ENCODE results near the gene ERG. TPM values are rescaled to one million over a fixed set of nuclear protein-coding genes. Genes with fewer than 3 reads are reported as not detected.

Gene ERG
- polyA plus RNA-seq, 1 of the 3 experiments (the other 2 are of a cell fraction) = not detected

DNA sequence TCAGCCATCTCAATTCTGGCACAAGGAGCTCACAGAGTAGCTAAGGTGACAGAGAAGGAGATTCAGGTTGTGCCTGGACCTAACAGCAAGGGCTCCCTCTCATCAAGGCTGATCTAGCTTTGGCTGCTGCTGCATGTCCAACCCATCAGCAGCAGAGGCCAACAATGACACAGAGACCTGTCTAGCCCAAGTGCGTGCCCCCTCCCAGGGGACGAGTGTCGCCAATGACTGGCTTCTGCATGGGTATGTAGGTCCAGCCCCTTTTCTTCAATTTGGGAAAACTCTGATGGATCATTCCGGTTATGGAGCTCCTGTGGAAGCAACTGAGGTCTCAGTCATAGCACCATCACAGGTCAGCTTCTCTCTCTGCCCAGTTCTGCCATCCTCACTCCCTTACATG is 158.1 kb downstream of the ERG start (continued):
- TF ChIP-seq, protein P1, sequence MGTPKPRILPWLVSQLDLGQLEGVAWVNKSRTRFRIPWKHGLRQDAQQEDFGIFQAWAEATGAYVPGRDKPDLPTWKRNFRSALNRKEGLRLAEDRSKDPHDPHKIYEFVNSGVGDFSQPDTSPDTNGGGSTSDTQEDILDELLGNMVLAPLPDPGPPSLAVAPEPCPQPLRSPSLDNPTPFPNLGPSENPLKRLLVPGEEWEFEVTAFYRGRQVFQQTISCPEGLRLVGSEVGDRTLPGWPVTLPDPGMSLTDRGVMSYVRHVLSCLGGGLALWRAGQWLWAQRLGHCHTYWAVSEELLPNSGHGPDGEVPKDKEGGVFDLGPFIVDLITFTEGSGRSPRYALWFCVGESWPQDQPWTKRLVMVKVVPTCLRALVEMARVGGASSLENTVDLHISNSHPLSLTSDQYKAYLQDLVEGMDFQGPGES (IDR thresholded peaks at IDR 0.05; ENCODE audit: low read depth, low read length) = no peak
- TF ChIP-seq TAF1 (IDR thresholded peaks at IDR 0.05; ENCODE audit: borderline replicate concordance, low read depth, low read length) (no peak), MEF2A (IDR thresholded peaks at IDR 0.05; ENCODE audit: borderline replicate concordance, low read depth) (no peak), YY1 (IDR thresholded peaks at IDR 0.05; ENCODE audit: low read depth) (no peak), SMC3 (IDR thresholded peaks at IDR 0.05; ENCODE audit: low read depth, low read length) (no peak)

DNA sequence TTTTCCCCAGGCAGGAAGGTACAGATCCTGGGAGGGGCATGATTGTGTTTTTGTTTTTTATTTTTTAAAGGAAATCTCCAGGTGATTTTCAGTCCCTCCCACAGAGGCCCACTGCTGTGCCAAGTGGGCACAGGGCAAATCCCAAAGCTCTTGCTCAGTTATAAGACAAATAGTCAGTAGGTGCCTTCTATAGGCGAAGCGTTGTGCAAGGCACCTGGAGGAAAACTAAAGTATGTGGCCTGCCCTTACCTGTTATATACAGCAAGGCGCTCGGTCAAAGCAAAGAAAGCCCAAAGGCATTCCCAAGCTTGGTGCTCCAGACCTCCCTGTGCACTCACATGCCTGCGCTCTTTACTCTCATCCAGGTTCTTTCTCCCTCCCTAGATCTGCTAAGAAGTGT is 160.5 kb downstream of the ERG start:
- H3K4me3 ChIP-seq (ENCODE audit: low read depth in 2 of 2, low read length in 1 of 2) = no peak overlapping the region
- no peak overlapping the region for H3K27ac ChIP-seq (ENCODE audit: low read depth in 2 of 2, low read length in 1 of 2)
- TF ChIP-seq, protein P1 (IDR thresholded peaks at IDR 0.05; ENCODE audit: low read depth, low read length) = no peak
- TF ChIP-seq RCOR1 (IDR thresholded peaks at IDR 0.05; ENCODE audit: low read length) (no peak), RXRA (IDR thresholded peaks at IDR 0.05; ENCODE audit: borderline replicate concordance, low read depth) (no peak), YY1 (IDR thresholded peaks at IDR 0.05; ENCODE audit: low read depth) (no peak), GABPA (IDR thresholded peaks at IDR 0.05; ENCODE audit: low read depth) (no peak), TEAD4 (IDR thresholded peaks at IDR 0.05; ENCODE audit: borderline replicate concordance, insufficient read depth) (no peak), SIN3A (IDR thresholded peaks at IDR 0.05; ENCODE audit: borderline replicate concordance, low read depth, low read length) (no peak), EP300 (IDR thresholded peaks at IDR 0.05; ENCODE audit: borderline replicate concordance in 1 of 2, low read depth in 1 of 2, low read length in 1 of 2) (no peak)
- TF ChIP-seq, protein P2, sequence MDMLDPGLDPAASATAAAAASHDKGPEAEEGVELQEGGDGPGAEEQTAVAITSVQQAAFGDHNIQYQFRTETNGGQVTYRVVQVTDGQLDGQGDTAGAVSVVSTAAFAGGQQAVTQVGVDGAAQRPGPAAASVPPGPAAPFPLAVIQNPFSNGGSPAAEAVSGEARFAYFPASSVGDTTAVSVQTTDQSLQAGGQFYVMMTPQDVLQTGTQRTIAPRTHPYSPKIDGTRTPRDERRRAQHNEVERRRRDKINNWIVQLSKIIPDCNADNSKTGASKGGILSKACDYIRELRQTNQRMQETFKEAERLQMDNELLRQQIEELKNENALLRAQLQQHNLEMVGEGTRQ (IDR thresholded peaks at IDR 0.05; ENCODE audit: borderline replicate concordance, low read depth, low read length) = no peak
- H3K4me1 ChIP-seq (ENCODE audit: control insufficient read depth in 1 of 2, insufficient read depth in 2 of 2, low read depth in 1 of 2, low read length in 1 of 2) = no peaks in the 10 kb centered on the region; a peak in 1 of 4 replicates
- POLR2A ChIA-PET = no interaction called here
- no peak overlapping the region for H2AFZ ChIP-seq (ENCODE audit: low read depth)
- no peaks in the 10 kb centered on the region for H3K79me2 ChIP-seq (ENCODE audit: insufficient read depth)
- H3K36me3 ChIP-seq (replicated peaks in 1 of 2; ENCODE audit: control insufficient read depth in 1 of 2, insufficient read depth in 2 of 2, low read length in 1 of 2) = no peaks in the 10 kb centered on the region
- no peak for DNase-seq
- H3K9ac ChIP-seq = no peak overlapping the region
- CTCF ChIA-PET = no interaction called here
- H4K20me1 ChIP-seq (ENCODE audit: insufficient read depth) = no peaks in the 10 kb centered on the region
- H3K4me2 ChIP-seq = no peak overlapping the region
- no peaks in the 10 kb centered on the region for H3K9me2 ChIP-seq
- H3K9me3 ChIP-seq = no peaks in the 10 kb centered on the region
- WGBS (ENCODE audit: low lambda C conversion rate) = 76% methylated on average over 5 of the region's 5 CpGs
- H3K27me3 ChIP-seq (ENCODE audit: insufficient read depth) = no peaks in the 10 kb centered on the region; the same call in 1 of the 2 replicates
- H3F3A ChIP-seq (replicated peaks; ENCODE audit: insufficient read depth) = no peaks in the 10 kb centered on the region

DNA sequence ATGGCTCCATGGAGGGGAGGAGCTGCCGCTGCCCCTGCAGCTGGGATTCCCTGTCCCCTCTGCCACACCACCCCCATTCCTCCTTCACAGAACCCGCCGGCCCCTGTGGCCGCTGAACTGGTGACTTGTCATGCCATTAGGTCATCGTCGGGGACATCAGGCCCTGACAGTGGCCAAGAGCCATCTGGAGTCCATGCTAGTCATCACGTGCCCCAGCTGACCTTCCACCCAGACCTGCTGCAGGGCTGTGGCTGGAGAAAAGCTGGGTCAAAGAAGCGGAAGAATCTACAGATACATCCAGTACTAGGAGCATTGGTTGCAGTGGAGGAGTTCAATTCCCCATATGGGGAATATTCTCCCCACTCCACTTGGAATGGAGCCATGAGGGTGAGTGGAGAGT is 163.4 kb downstream of the ERG start:
- POLR2A ChIA-PET = no interaction called here
- Histone ChIP-seq H3K27ac (ENCODE audit: low read depth in 2 of 2, low read length in 1 of 2) (no peak overlapping the region), H3K4me2 (no peak overlapping the region), H3K4me3 (ENCODE audit: low read depth in 2 of 2, low read length in 1 of 2) (no peak overlapping the region), H2AFZ (ENCODE audit: low read depth) (no peak overlapping the region), H3K9ac (no peak overlapping the region), H4K20me1 (ENCODE audit: insufficient read depth) (no peaks in the 10 kb centered on the region), H3K9me3 (no peaks in the 10 kb centered on the region), H3K36me3 (replicated peaks in 1 of 2; ENCODE audit: control insufficient read depth in 1 of 2, insufficient read depth in 2 of 2, low read length in 1 of 2) (no peaks in the 10 kb centered on the region), H3K9me2 (no peaks in the 10 kb centered on the region), H3F3A (replicated peaks; ENCODE audit: insufficient read depth) (no peaks in the 10 kb centered on the region), H3K27me3 (ENCODE audit: insufficient read depth) (no peaks in the 10 kb centered on the region; the same call in 1 of the 2 replicates), H3K79me2 (ENCODE audit: insufficient read depth) (no peaks in the 10 kb centered on the region), H3K4me1 (ENCODE audit: control insufficient read depth in 1 of 2, insufficient read depth in 2 of 2, low read depth in 1 of 2, low read length in 1 of 2) (no peaks in the 10 kb centered on the region; a peak in 1 of 4 replicates)
- WGBS (ENCODE audit: low lambda C conversion rate) = 30% methylated on average over 8 of the region's 8 CpGs
- DNase-seq = no peak
- CTCF ChIA-PET = no interaction called here
- TF ChIP-seq FOSL2 (IDR thresholded peaks at IDR 0.05; ENCODE audit: borderline replicate concordance, low read depth) = no peak
